ENCODE data around the gene TXNDC12.
A peak's percentile ranks its signal among the peaks of the same experiment; 100 is the strongest.
"Not testable (repeated sequence)": the region's sequence is repeated elsewhere in the genome, so short reads cannot be mapped to it uniquely, and the experiment has no call there.

TXNDC12 gene

DNA sequence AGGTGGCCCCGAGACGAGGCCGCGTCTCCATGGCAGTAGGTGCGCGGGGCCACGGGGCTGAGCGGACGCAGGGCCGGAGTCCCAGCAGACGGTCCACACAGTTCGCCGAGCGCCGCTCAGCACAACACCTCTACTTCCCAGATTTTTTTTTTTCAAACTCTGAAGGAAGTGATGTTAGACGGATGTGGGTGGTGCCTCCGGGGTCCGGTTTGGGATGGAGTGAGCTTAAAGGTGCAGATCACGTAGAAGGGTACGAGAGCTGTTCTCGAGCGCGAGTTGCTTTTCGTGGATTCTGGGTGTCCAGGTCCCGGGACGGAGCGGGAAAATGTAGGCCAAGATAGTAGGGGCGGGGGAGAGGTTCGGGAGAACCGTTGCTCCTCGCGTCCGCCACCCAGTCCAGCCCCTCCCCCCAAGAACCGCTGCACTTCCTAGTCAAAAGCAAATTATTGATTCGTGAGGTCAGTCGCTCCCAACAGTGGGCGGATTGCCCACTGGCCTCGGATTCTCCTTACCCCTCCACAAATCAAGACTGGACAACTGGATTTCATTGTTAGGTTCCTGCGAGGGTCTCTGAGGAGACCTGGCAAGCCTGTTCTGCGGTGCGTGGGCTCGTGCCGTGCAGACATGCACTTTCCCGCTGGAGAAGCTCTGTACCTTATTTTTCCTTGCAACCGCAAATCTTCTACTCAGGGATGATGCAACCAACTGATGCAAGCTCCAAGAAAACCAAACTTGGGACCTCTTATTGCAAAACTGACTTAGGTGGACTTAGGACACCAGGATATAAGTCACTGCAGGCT, at the start of gene TXNDC12:
Gene TXNDC12, minus strand, starts transcription at position 126 of the 800 bp plus-strand sequence. Its CDS starts 95 bp downstream, at position 31.
- H3K36me3 ChIP-seq: peaks cover 29% of the 10 kb centered on the region
- DNase-seq: peak; percentile 88
- H3K4me3 ChIP-seq (ENCODE audit: low read depth, low read length): peak within 1 kb of the TSS; percentile 97
- no peaks in the 10 kb centered on the region for H3K9me3 ChIP-seq (ENCODE audit: severe bottlenecking)
- no peaks in the 10 kb centered on the region for H3K27me3 ChIP-seq (ENCODE audit: insufficient read depth, low read depth, severe bottlenecking)
- H3K27ac ChIP-seq: peak within 1 kb of the TSS; percentile 92
- TF ChIP-seq, protein P1, sequence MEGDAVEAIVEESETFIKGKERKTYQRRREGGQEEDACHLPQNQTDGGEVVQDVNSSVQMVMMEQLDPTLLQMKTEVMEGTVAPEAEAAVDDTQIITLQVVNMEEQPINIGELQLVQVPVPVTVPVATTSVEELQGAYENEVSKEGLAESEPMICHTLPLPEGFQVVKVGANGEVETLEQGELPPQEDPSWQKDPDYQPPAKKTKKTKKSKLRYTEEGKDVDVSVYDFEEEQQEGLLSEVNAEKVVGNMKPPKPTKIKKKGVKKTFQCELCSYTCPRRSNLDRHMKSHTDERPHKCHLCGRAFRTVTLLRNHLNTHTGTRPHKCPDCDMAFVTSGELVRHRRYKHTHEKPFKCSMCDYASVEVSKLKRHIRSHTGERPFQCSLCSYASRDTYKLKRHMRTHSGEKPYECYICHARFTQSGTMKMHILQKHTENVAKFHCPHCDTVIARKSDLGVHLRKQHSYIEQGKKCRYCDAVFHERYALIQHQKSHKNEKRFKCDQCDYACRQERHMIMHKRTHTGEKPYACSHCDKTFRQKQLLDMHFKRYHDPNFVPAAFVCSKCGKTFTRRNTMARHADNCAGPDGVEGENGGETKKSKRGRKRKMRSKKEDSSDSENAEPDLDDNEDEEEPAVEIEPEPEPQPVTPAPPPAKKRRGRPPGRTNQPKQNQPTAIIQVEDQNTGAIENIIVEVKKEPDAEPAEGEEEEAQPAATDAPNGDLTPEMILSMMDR (IDR thresholded peaks at IDR 0.05; ENCODE audit: low read depth, low read length): no peak

DNA sequence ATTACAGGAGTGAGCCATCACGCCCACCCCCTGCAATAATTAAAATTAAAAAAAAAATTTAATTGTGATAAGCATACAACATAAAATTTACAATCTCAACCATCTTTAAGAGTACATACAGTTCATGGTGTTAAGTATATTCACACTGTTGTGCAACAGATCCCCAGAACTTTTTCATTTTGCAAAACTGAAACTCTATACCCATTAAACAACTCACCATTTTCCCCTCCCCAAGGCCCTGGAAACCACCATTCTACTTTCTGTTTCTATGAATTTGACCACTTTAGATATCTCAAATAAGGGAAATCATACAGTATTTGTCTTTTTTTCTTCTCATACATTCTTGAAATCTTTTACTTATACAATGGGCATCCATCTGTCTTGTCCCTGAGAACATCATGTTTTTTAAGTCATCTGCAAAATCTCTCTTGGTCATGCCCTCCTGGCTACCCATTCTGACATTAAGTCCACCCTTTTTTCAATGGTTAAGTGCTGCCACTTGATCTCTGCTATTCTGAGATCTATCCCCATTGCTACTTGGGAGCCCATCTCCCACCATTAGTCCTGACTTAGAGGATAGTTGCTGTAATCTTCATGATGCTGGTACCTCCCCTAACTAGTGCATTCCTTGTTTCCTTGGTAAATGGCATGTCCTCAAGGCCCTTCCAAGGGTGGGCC, 47.5 kb upstream of the TXNDC12 start:
- H3K36me3 ChIP-seq: no peaks in the 10 kb centered on the region
- H3K27me3 ChIP-seq (ENCODE audit: insufficient read depth, low read depth, severe bottlenecking): no peaks in the 10 kb centered on the region
- TF ChIP-seq, protein P1 (IDR thresholded peaks at IDR 0.05; ENCODE audit: low read depth, low read length): no peak
- no peak overlapping the region for H3K27ac ChIP-seq
- DNase-seq: no peak
- no peak overlapping the region for H3K4me3 ChIP-seq (ENCODE audit: low read depth, low read length)
- H3K9me3 ChIP-seq (ENCODE audit: severe bottlenecking): no peaks in the 10 kb centered on the region

DNA sequence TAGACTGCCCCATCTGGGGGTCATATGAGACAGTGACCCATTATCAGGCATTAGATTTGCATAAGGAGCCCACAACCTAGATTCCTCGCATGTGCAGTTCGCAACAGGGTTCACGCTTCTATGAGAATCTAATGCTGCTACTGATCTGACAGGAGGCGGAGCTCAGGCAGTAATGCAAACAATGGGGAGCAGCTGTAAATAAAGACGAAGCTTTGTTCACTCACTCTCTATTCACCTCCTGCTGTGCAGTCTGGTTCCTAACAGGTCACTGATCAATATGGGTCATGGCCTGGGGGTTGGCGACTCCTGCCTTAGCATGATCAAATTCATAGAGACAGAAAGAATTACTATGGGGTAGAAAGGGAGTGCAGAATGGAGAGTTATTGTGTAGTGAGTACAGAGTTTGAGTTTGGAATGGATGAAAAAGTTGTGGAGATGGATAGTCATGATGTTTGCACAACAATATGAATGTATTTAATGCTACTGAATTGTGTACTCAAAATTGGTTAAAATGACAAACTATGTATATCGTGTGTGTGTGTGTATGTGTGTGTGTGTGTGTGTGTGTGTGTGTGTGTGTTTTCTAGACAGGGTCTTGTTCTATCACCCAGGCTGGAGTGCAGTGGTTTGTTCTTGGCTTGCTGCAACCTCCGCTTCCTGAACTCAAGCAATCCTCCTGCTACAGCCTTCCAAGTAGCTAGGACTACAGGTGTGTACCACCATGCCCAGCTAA, 43.3 kb upstream of the TXNDC12 start:
- TF ChIP-seq, protein P1 (IDR thresholded peaks at IDR 0.05; ENCODE audit: low read depth, low read length): no peak

DNA sequence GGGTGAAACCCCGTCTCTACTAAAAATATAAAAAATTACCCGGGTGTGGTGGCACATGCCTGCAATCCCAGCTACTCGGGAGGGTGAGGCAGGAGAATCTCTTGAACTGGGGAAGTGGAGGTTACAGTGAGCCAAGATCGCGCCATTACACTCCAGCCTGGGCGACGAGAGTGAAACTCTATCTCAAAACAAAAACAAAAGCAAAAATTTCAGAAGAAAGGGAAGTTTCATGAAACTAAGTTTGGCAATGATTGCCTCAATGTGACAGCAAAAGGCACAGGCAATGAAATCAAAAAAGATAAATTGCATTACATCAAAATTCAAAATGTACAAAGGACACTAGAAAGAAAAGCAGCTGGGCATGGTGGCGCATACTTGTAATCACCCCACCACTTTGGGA, 41.2 kb upstream of the TXNDC12 start:
- Histone ChIP-seq H3K36me3 (no peaks in the 10 kb centered on the region), H3K27ac (no peak overlapping the region), H3K27me3 (ENCODE audit: insufficient read depth, low read depth, severe bottlenecking) (no peaks in the 10 kb centered on the region), H3K4me3 (ENCODE audit: low read depth, low read length) (no peak overlapping the region), H3K9me3 (ENCODE audit: severe bottlenecking) (peaks cover 3% of the 10 kb centered on the region)
- TF ChIP-seq, protein P1 (IDR thresholded peaks at IDR 0.05; ENCODE audit: low read depth, low read length): no peak
- no peak for DNase-seq

More for the DNA sequence above, 43.3 kb upstream of the TXNDC12 start:
- Histone ChIP-seq H3K27me3 (ENCODE audit: insufficient read depth, low read depth, severe bottlenecking) (no peaks in the 10 kb centered on the region), H3K4me3 (ENCODE audit: low read depth, low read length) (no peak overlapping the region), H3K36me3 (no peaks in the 10 kb centered on the region), H3K9me3 (ENCODE audit: severe bottlenecking) (no peaks in the 10 kb centered on the region), H3K27ac (no peak overlapping the region)
- DNase-seq: no peak

DNA sequence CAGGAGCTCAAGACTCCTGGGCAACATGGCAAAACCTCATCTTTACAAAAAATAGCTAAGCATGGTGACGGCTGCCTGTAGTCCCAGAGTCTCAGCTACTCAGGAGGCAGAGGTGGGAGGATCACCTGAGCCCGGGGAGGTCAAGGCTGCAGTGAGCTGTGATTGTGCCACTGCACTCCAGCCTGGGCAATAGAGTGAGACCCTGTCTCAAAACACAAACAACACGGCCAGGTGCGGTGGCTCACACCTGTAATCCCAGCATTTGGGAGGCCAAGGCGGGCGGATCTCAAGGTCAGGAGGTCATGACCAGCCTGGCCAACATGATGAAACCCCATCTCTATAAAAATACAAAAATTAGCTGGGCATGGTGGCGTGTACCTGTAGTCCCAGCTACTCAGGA, 39.3 kb upstream of the TXNDC12 start:
- H3K9me3 ChIP-seq (ENCODE audit: severe bottlenecking); H3K27me3 ChIP-seq (ENCODE audit: insufficient read depth, low read depth, severe bottlenecking); H3K27ac ChIP-seq; H3K4me3 ChIP-seq (ENCODE audit: low read depth, low read length); DNase-seq: not testable (repeated sequence)
- H3K36me3 ChIP-seq: peaks cover 16% of the 10 kb centered on the region

DNA sequence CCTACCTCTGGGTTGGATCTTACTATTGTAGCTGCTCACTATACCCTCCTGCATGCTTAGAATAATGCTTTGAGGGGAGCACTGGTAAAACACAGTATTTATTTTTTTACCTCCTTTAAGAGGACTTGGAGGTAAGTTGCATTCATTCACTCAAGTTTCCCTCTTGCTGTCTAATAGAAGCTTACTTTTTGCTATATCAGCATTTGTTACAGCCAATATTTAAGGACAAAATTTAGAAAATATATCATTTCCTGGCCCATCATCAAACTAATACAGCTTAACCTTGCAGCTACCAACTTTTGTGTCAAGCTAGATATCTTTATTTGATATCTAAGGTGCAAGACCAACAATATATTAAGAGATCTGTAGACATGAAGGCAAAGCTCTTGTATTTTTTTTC, 32.9 kb upstream of the TXNDC12 start:
- not testable (repeated sequence) for H3K4me3 ChIP-seq (ENCODE audit: low read depth, low read length); H3K27ac ChIP-seq; H3K27me3 ChIP-seq (ENCODE audit: insufficient read depth, low read depth, severe bottlenecking); H3K9me3 ChIP-seq (ENCODE audit: severe bottlenecking); DNase-seq
- peaks cover 40% of the 10 kb centered on the region for H3K36me3 ChIP-seq

Measured in WERI-Rb-1 (cell line).